HG02973 (cell line): ENCODE measurements around the gene PLEKHG4B.

Experiments used
- ATAC-seq: cut with Tn5 transposase; IDR thresholded peaks from one replicate; pipeline ENCODE4 v1.9.1; 2021; ENCODE audit warnings: moderate library complexity; ENCODE audit not compliant: unreplicated experiment

PLEKHG4B gene

GRCh38 chr5:167982-168660 is 76.2 kb downstream of the PLEKHG4B start:
- ATAC-seq, result no peak

GRCh38 chr5:169071-169727 is 77.2 kb downstream of the PLEKHG4B start:
- ATAC-seq, result no peak

GRCh38 chr5:169728-170094 is 77.7 kb downstream of the PLEKHG4B start:
- ATAC-seq, result no peak

- ATAC-seq, result no peak
Observed at GRCh38 chr5:170971-171800, 79.2 kb downstream of the PLEKHG4B start.

GRCh38 chr5:171801-172331 is 79.9 kb downstream of the PLEKHG4B start:
- no peak for ATAC-seq

GRCh38 chr5:172421-172820 is 80.5 kb downstream of the PLEKHG4B start:
- ATAC-seq, result no peak

- no peak for ATAC-seq
Observed at GRCh38 chr5:172841-173251, 80.9 kb downstream of the PLEKHG4B start.

- ATAC-seq, result no peak
Observed at GRCh38 chr5:173392-174290, 81.7 kb downstream of the PLEKHG4B start.

GRCh38 chr5:174291-174600 is 82.3 kb downstream of the PLEKHG4B start:
- no peak for ATAC-seq

- ATAC-seq, result no peak
Observed at GRCh38 chr5:174876-175465, 83.0 kb downstream of the PLEKHG4B start.

GRCh38 chr5:176296-176823 is 84.4 kb downstream of the PLEKHG4B start:
- no peak for ATAC-seq

- no peak for ATAC-seq
Observed at GRCh38 chr5:178110-178509, 86.1 kb downstream of the PLEKHG4B start.

GRCh38 chr5:179401-179800 is 87.4 kb downstream of the PLEKHG4B start:
- no peak for ATAC-seq

GRCh38 chr5:180286-180918 is 88.4 kb downstream of the PLEKHG4B start:
- ATAC-seq, result no peak

- ATAC-seq, result no peak
Observed at GRCh38 chr5:181160-181559, 89.2 kb downstream of the PLEKHG4B start.

GRCh38 chr5:181566-181965 is 89.6 kb downstream of the PLEKHG4B start:
- ATAC-seq, result no peak

- no peak for ATAC-seq
Observed at GRCh38 chr5:182126-182525, 90.2 kb downstream of the PLEKHG4B start.

- no peak for ATAC-seq
Observed at GRCh38 chr5:184471-184870, 92.5 kb downstream of the PLEKHG4B start.
